ENCODE data around the gene CNNM3. TPM values are rescaled to one million over a fixed set of nuclear protein-coding genes. Genes with fewer than 3 reads are reported as not detected.

CNNM3 gene
- total and polyA plus RNA-seq, 2 experiments from 2014 or later, result 0.98 to 5.0 TPM

- Histone ChIP-seq H3K4me1 (ENCODE audit: insufficient read depth) (no peaks in the 10 kb centered on the region), H3K4me3 (no peak overlapping the region), H3K79me2 (ENCODE audit: insufficient read depth) (peaks cover 6% of the 10 kb centered on the region; the same call in 1 of the 2 replicates), H3K9me2 (ENCODE audit: insufficient read depth) (no peaks in the 10 kb centered on the region), H4K20me1 (ENCODE audit: insufficient read depth) (no peaks in the 10 kb centered on the region), H3K9ac (no peak overlapping the region), H2AFZ (no peak overlapping the region), H3F3A (ENCODE audit: insufficient read depth) (0 out of 2 replicates have a peak, but pooled peaks cover 8% of the 10 kb centered on the region), H3K4me2 (ENCODE audit: unreplicated experiment) (no peak overlapping the region), H3K27me3 (replicated peaks; ENCODE audit: insufficient read depth) (no peaks in the 10 kb centered on the region), H3K9me3 (ENCODE audit: low read depth) (no peaks in the 10 kb centered on the region), H3K36me3 (ENCODE audit: low read depth) (no peaks in the 10 kb centered on the region), H3K27ac (no peak overlapping the region)
- in situ Hi-C loops (cut with MboI), result no loop called here
- TF ChIP-seq EZH2 (IDR thresholded peaks at IDR 0.05; ENCODE audit: insufficient read depth, poor library complexity, severe bottlenecking), result no peak
- TF ChIP-seq EZH2phosphoT487 (IDR thresholded peaks at IDR 0.05; ENCODE audit: insufficient read depth, low read depth), result no peak
- DNase-seq, result no peak
- WGBS, 2 experiments (ENCODE audit: low coverage in 1 of 2, low lambda C conversion rate in 2 of 2, missing lambda C conversion rate in 2 of 2), result 81 to 82% methylated on average over 9 to 10 of the region's 10 CpGs
These were observed 3.2 kb downstream of the CNNM3 start for GRCh38 chr2:96819128-96819875.

- H3K4me1 ChIP-seq (ENCODE audit: insufficient read depth), result no peaks in the 10 kb centered on the region
- no peak overlapping the region for H3K9ac ChIP-seq
- WGBS, 2 experiments (ENCODE audit: low coverage in 1 of 2, low lambda C conversion rate in 2 of 2, missing lambda C conversion rate in 2 of 2), result 90 to 91% methylated on average over 12 of the region's 12 CpGs
- no peaks in the 10 kb centered on the region for H4K20me1 ChIP-seq (ENCODE audit: insufficient read depth)
- in situ Hi-C loops (cut with MboI), result no loop called here
- 0 out of 2 replicates have a peak, but pooled peaks cover 6% of the 10 kb centered on the region for H3F3A ChIP-seq (ENCODE audit: insufficient read depth)
- H3K9me2 ChIP-seq (ENCODE audit: insufficient read depth), result no peaks in the 10 kb centered on the region
- no peak overlapping the region for H2AFZ ChIP-seq
- no peaks in the 10 kb centered on the region for H3K9me3 ChIP-seq (ENCODE audit: low read depth)
- DNase-seq, result no peak
- no peak overlapping the region for H3K4me2 ChIP-seq (ENCODE audit: unreplicated experiment)
- no peaks in the 10 kb centered on the region for H3K27me3 ChIP-seq (replicated peaks; ENCODE audit: insufficient read depth)
- no peak overlapping the region for H3K4me3 ChIP-seq
- peaks cover 6% of the 10 kb centered on the region; the same call in 1 of the 2 replicates for H3K79me2 ChIP-seq (ENCODE audit: insufficient read depth)
- no peak overlapping the region for H3K27ac ChIP-seq
- TF ChIP-seq EZH2 (IDR thresholded peaks at IDR 0.05; ENCODE audit: insufficient read depth, poor library complexity, severe bottlenecking), result no peak
- no peak for TF ChIP-seq EZH2phosphoT487 (IDR thresholded peaks at IDR 0.05; ENCODE audit: insufficient read depth, low read depth)
- no peaks in the 10 kb centered on the region for H3K36me3 ChIP-seq (ENCODE audit: low read depth)
These were observed 3.9 kb downstream of the CNNM3 start for GRCh38 chr2:96819876-96820511.

GRCh38 chr2:96821113-96821675 lies 5.1 kb downstream of the CNNM3 start:
- Histone ChIP-seq H3F3A (ENCODE audit: insufficient read depth) (no peaks in the 10 kb centered on the region), H3K9ac (no peak overlapping the region), H3K27me3 (replicated peaks; ENCODE audit: insufficient read depth) (no peaks in the 10 kb centered on the region), H3K27ac (no peak overlapping the region), H3K9me2 (ENCODE audit: insufficient read depth) (no peaks in the 10 kb centered on the region), H3K4me2 (ENCODE audit: unreplicated experiment) (no peak overlapping the region), H3K4me1 (ENCODE audit: insufficient read depth) (no peaks in the 10 kb centered on the region), H2AFZ (no peak overlapping the region), H3K4me3 (no peak overlapping the region), H4K20me1 (ENCODE audit: insufficient read depth) (no peaks in the 10 kb centered on the region), H3K36me3 (ENCODE audit: low read depth) (no peaks in the 10 kb centered on the region), H3K79me2 (ENCODE audit: insufficient read depth) (peaks cover 6% of the 10 kb centered on the region; the same call in 1 of the 2 replicates), H3K9me3 (ENCODE audit: low read depth) (no peaks in the 10 kb centered on the region)
- in situ Hi-C loops (cut with MboI), result no loop called here
- WGBS, 2 experiments (ENCODE audit: low coverage in 1 of 2, low lambda C conversion rate in 2 of 2, missing lambda C conversion rate in 2 of 2), result 74 to 75% methylated on average over 11 of the region's 11 CpGs
- no peak for DNase-seq
- TF ChIP-seq EZH2phosphoT487 (IDR thresholded peaks at IDR 0.05; ENCODE audit: insufficient read depth, low read depth), result no peak
- no peak for TF ChIP-seq EZH2 (IDR thresholded peaks at IDR 0.05; ENCODE audit: insufficient read depth, poor library complexity, severe bottlenecking)

GRCh38 chr2:96822786-96823185 lies 6.7 kb downstream of the CNNM3 start:
- Histone ChIP-seq H3F3A (ENCODE audit: insufficient read depth) (no peaks in the 10 kb centered on the region), H3K4me3 (no peak overlapping the region), H3K27me3 (replicated peaks; ENCODE audit: insufficient read depth) (no peaks in the 10 kb centered on the region), H3K79me2 (ENCODE audit: insufficient read depth) (peaks cover 6% of the 10 kb centered on the region; the same call in 1 of the 2 replicates), H3K36me3 (ENCODE audit: low read depth) (no peaks in the 10 kb centered on the region), H4K20me1 (ENCODE audit: insufficient read depth) (no peaks in the 10 kb centered on the region), H3K9me3 (ENCODE audit: low read depth) (no peaks in the 10 kb centered on the region), H2AFZ (no peak overlapping the region), H3K9ac (no peak overlapping the region), H3K27ac (no peak overlapping the region), H3K9me2 (ENCODE audit: insufficient read depth) (no peaks in the 10 kb centered on the region), H3K4me1 (ENCODE audit: insufficient read depth) (no peaks in the 10 kb centered on the region), H3K4me2 (ENCODE audit: unreplicated experiment) (no peak overlapping the region)
- in situ Hi-C loops (cut with MboI), result no loop called here
- TF ChIP-seq EZH2phosphoT487 (IDR thresholded peaks at IDR 0.05; ENCODE audit: insufficient read depth, low read depth), result no peak
- no peak for TF ChIP-seq EZH2 (IDR thresholded peaks at IDR 0.05; ENCODE audit: insufficient read depth, poor library complexity, severe bottlenecking)
- 71 to 74% methylated on average over 4 of the region's 4 CpGs for WGBS, 2 experiments (ENCODE audit: low coverage in 1 of 2, low lambda C conversion rate in 2 of 2, missing lambda C conversion rate in 2 of 2)
- no peak for DNase-seq
